Prostate gland (tissue), 2 donors: ENCODE data around the gene ARL2BP.

Source experiments
- CTCF ChIP-seq, 4 experiments: fragments of 200-600 bp in 2 of 4; fragments of 450-650 bp in 2 of 4; sonication (generic) in 2 of 4; IDR thresholded peaks; 1 replicate in 3 of 4; 2 replicates in 1 of 4; pipeline ENCODE4 v1.5.1; 2016 to 2019; ENCODE audit warnings: antibody characterized with exemption in 4 of 4, mild to moderate bottlenecking in 2 of 4, moderate library complexity in 2 of 4
- POLR2A ChIP-seq: fragments of 450-650 bp; IDR thresholded peaks from one replicate; pipeline ENCODE4 v1.6.1; 2016; ENCODE audit warnings: antibody characterized with exemption, mild to moderate bottlenecking
- POLR2AphosphoS5 ChIP-seq: sonication (generic); formaldehyde crosslinking; IDR thresholded peaks from one replicate; pipeline ENCODE4 v1.6.1; 2017; ENCODE audit warnings: antibody characterized with exemption

- TF ChIP-seq POLR2AphosphoS5 (peak; percentile 40), CTCF (IDR thresholded peaks at IDR 0.05) (no peak), POLR2A (no peak)
Measured at GRCh38 chr16:57276596-57276995, 31.5 kb downstream of the ARL2BP start.
